Stomach (tissue), 9 donors: ENCODE results near the gene HSD17B12. TPM values are rescaled to one million over a fixed set of nuclear protein-coding genes. Genes with fewer than 3 reads are reported as not detected.
A peak's percentile ranks its signal among the peaks of the same experiment; 100 is the strongest.

Source experiments
- DNase-seq, 2 donors: peaks; one replicate each; pipeline versions ENCODE4 v3.0.0 to v3.0.0-alpha.2; 2013 to 2019
- H3K27ac ChIP-seq, 5 donors: fragments of 200-600 bp in 4 of 5; sonication (generic) in 4 of 5; one replicate each; pipeline ENCODE4 v1.5.1; 2013 to 2019; ENCODE audit warnings: mild to moderate bottlenecking in 1 of 5, moderate library complexity in 1 of 5
- H3K27me3 ChIP-seq, 3 donors: fragments of 200-600 bp; sonication (generic); one replicate each; pipeline ENCODE4 v1.5.1; 2017 to 2019; ENCODE audit warnings: mixed run types in 1 of 3
- H3K36me3 ChIP-seq, 4 donors: fragments of 200-600 bp; sonication (generic); 1 replicate in 3 of 4; 2 replicates in 1 of 4; pipeline ENCODE4 v1.5.1; 2016 to 2019
- H3K4me1 ChIP-seq, 4 donors: fragments of 200-600 bp; sonication (generic); one replicate each; pipeline ENCODE4 v1.5.1; 2016 to 2019
- H3K4me3 ChIP-seq, 4 donors: fragments of 200-600 bp; sonication (generic) in 3 of 4; one replicate each; pipeline ENCODE4 v1.5.1; 2016 to 2019; ENCODE audit warnings: mild to moderate bottlenecking in 1 of 4
- H3K9me3 ChIP-seq, 4 donors: fragments of 200-600 bp; sonication (generic); one replicate each; pipeline ENCODE4 v1.5.1; 2016 to 2019
- EP300 ChIP-seq: sonication (generic); formaldehyde crosslinking; IDR thresholded peaks from one replicate; pipeline ENCODE4 v1.6.1; 2017; ENCODE audit warnings: antibody characterized with exemption
- POLR2A ChIP-seq, 4 donors: fragments of 450-650 bp; IDR thresholded peaks; one replicate each; pipeline ENCODE4 v1.6.1; 2016; ENCODE audit warnings: antibody characterized with exemption in 4 of 4, control low read depth in 2 of 4, mild to moderate bottlenecking in 1 of 4, moderate library complexity in 1 of 4
- POLR2AphosphoS5 ChIP-seq, 3 donors: sonication (generic); formaldehyde crosslinking; IDR thresholded peaks; one replicate each; pipeline ENCODE4 v1.6.1; 2016; ENCODE audit warnings: antibody characterized with exemption in 3 of 3
- WGBS, 5 donors: extraction: QIAGEN DNeasy Blood & Tissue Kit in 3 of 5; methylation state at CpG; one replicate each; pipeline versions ENCODE4 v1.1.5 to v1.1.7; 2013 to 2018; 5-methylcytosine and 5-hydroxymethylcytosine counted together
- intact Hi-C: fragments of 100-400 bp; cut with DNase I; formaldehyde crosslinking; loops from one replicate; pipeline ENCODE4 v1.15.1; 2023; ENCODE audit warnings: low total_unique reads
- polyA plus RNA-seq, 3 donors: library from polyadenylated mRNA; stranded (reverse); fragments of 200-250 nt; gene quantifications; one replicate each; pipeline ENCODE4 v1.2.3, GENCODE V29; 2013
- total RNA-seq, 5 donors: library from RNA; depleted of rRNA; stranded (reverse); fragments of >200 nt; gene quantifications; one replicate each; pipeline versions ENCODE4 v1.1.0 to v1.2.3, GENCODE V29; 2014 to 2016
- TF ChIP-seq, protein P1 (sequence below), 7 experiments: fragments of 450-650 bp in 4 of 7; fragments of 200-600 bp in 3 of 7; sonication (generic) in 3 of 7; IDR thresholded peaks; one replicate each; pipeline ENCODE4 v1.5.1; 2016 to 2019; ENCODE audit warnings: antibody characterized with exemption in 7 of 7, control low read depth in 2 of 7, mild to moderate bottlenecking in 1 of 7
- donor health status: healthy with polysubstance abuse.
- donor health status: Bipolar disorder and iron deficiency.
- donor health status: healthy.

Gene HSD17B12
- total and polyA plus RNA-seq, 8 donors, result 25.8 to 169 (median 52.4) TPM

DNA sequence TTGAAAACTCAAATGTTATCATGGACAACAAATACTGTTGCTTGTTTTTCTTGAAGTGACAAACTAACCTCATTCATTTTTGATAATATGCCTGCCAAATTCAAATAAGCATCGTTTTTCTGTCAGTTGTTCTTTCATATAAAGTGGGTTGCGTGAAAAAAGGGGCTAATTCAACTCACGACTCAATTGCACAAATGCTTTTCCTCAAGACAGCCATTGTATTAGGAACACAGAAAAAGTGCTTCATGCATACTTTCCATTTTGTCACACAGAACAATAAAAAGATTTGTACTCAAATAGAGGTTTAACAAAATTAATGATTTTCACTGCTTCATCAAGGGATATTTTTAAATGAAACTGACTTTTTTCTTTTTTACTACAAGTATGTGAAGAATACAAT lies 105.5 kb downstream of the HSD17B12 start:
- no peak overlapping the region for H3K4me3 ChIP-seq
- DNase-seq, result no peak
- H3K27ac ChIP-seq, result no peak overlapping the region
- peaks cover 0 to 8% (median 7%) of the 10 kb centered on the region in 4 donors for H3K36me3 ChIP-seq
- 78 to 86% (median 85%) methylated on average over 3 of the region's 3 CpGs for whole genome bisulfite sequencing, 5 donors
- no peak for TF ChIP-seq POLR2AphosphoS5 (IDR thresholded peaks at IDR 0.05)
- no peaks in the 10 kb centered on the region for H3K4me1 ChIP-seq
- no peaks in the 10 kb centered on the region for H3K27me3 ChIP-seq
- intact Hi-C loops, result no loop called here
- H3K9me3 ChIP-seq, result peaks cover 4 to 27% (median 18%) of the 10 kb centered on the region in 4 donors

DNA sequence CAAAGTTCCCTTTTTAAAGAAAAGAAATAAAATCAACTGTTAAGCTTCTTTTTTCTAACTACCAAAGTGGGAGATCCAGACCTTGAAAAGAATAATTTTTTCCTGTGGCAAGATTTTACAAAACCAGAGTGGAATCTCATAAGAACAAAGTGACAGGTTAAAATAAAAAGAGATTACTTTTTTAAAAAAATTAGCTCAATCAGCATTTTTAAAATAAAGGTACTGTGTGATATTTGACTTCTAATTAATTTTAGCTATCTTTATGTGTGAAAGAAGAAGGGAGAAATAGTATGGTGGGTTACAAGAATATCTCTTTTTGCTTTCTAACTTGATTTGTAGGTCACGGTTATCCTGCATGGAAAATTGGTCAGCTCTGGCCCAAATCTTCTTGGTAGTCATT lies 107.3 kb downstream of the HSD17B12 start:
- Histone ChIP-seq H3K27ac (peak overlapping the region in 1 of 5 donors; percentile 47), H3K4me1 (no peaks in the 10 kb centered on the region), H3K27me3 (no peaks in the 10 kb centered on the region), H3K9me3 (peaks cover 4 to 25% (median 17%) of the 10 kb centered on the region in 4 donors), H3K36me3 (peaks cover 0 to 8% (median 7%) of the 10 kb centered on the region in 4 donors), H3K4me3 (no peak overlapping the region)
- TF ChIP-seq POLR2A (IDR thresholded peaks at IDR 0.05), result no peak
- TF ChIP-seq POLR2AphosphoS5 (IDR thresholded peaks at IDR 0.05), result no peak
- TF ChIP-seq, protein P1, sequence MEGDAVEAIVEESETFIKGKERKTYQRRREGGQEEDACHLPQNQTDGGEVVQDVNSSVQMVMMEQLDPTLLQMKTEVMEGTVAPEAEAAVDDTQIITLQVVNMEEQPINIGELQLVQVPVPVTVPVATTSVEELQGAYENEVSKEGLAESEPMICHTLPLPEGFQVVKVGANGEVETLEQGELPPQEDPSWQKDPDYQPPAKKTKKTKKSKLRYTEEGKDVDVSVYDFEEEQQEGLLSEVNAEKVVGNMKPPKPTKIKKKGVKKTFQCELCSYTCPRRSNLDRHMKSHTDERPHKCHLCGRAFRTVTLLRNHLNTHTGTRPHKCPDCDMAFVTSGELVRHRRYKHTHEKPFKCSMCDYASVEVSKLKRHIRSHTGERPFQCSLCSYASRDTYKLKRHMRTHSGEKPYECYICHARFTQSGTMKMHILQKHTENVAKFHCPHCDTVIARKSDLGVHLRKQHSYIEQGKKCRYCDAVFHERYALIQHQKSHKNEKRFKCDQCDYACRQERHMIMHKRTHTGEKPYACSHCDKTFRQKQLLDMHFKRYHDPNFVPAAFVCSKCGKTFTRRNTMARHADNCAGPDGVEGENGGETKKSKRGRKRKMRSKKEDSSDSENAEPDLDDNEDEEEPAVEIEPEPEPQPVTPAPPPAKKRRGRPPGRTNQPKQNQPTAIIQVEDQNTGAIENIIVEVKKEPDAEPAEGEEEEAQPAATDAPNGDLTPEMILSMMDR (IDR thresholded peaks at IDR 0.05), result no peak
- TF ChIP-seq EP300, result no peak
- WGBS, 5 donors, result 88 to 100% (median 94%) methylated on average over 1 of the region's 1 CpG
- intact Hi-C loops, result no loop called here
- DNase-seq, result no peak

DNA sequence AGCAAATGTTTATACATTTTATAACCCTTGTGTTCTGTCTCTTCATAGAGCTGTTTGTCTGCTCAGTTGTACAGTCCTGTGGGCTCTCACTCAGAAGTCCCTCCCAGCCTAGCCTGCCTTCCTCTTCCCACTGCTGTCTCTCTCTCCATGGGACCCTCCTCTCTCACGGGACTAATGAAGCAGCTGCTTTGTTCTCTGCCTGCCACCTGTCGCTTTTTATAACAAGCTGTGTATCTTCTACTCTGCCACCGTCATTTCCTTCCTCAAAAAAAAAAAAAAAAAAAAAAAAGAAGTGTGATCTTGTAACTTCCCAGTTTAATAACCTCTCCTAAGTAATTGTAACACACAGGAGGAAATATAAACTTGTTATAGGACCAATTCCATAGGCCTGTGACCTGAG lies 107.9 kb downstream of the HSD17B12 start:
- H3K4me3 ChIP-seq, result no peak overlapping the region
- no peaks in the 10 kb centered on the region for H3K27me3 ChIP-seq
- peaks cover 4 to 20% (median 14%) of the 10 kb centered on the region in 4 donors for H3K9me3 ChIP-seq
- peaks cover 0 to 8% (median 6%) of the 10 kb centered on the region in 4 donors for H3K36me3 ChIP-seq
- TF ChIP-seq, protein P1 (IDR thresholded peaks at IDR 0.05), result no peak
- TF ChIP-seq POLR2A (IDR thresholded peaks at IDR 0.05), result no peak
- no peak for TF ChIP-seq POLR2AphosphoS5 (IDR thresholded peaks at IDR 0.05)
- TF ChIP-seq EP300, result no peak
- intact Hi-C loops, result no loop called here
- 59 to 81% (median 63%) methylated on average over 3 of the region's 3 CpGs for WGBS, 5 donors
- H3K4me1 ChIP-seq, result no peaks in the 10 kb centered on the region
- H3K27ac ChIP-seq, result peak overlapping the region in 1 of 5 donors; percentile 47
- DNase-seq, result peak in 1 of 2 donors; percentile 34

DNA sequence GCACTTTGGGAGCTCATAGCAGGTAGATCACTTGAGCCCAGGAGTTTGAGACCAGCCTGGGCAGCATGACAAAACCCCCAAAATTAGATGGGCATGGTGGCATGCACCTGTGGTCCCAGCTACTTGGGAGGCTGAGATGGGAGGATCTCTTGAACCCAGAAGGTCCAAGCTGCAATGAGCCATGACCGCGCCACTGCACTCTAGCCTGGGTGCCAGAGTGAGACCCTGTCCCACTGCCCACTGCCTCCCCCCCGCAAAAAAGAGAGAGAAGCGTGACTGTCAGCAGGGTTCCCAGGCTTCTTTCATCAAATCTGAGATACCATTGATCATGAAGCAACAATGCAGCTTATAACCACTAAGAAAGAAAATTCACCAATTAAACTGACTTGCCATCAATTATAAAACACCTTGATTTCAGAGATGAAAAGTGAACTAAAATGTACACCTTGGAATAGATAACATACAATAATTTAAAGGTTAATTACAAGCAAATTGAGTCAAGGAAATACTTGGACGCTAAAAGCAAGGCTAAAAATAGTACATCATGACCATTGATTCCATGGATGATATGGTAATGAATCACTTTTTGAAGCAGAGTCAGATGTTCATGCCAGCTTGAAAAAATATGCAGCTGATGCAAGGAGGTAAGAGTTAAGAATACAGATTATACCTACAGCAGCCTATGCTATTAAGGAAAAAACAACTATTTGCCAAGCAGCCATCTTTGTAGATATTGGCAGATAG lies 109.3 kb downstream of the HSD17B12 start:
- DNase-seq, result no peak
- Histone ChIP-seq H3K4me3 (no peak overlapping the region), H3K27me3 (no peaks in the 10 kb centered on the region), H3K9me3 (peaks cover 0 to 6% (median 2%) of the 10 kb centered on the region in 4 donors), H3K4me1 (no peaks in the 10 kb centered on the region), H3K27ac (no peak overlapping the region), H3K36me3 (peaks cover 0 to 7% (median 3%) of the 10 kb centered on the region in 4 donors)
- 83 to 90% (median 85%) methylated on average over 5 of the region's 5 CpGs for WGBS, 5 donors
- intact Hi-C loops, result no loop called here
- TF ChIP-seq POLR2A (IDR thresholded peaks at IDR 0.05) (no peak), EP300 (no peak), POLR2AphosphoS5 (IDR thresholded peaks at IDR 0.05) (no peak)
- TF ChIP-seq, protein P1 (IDR thresholded peaks at IDR 0.05), result no peak

DNA sequence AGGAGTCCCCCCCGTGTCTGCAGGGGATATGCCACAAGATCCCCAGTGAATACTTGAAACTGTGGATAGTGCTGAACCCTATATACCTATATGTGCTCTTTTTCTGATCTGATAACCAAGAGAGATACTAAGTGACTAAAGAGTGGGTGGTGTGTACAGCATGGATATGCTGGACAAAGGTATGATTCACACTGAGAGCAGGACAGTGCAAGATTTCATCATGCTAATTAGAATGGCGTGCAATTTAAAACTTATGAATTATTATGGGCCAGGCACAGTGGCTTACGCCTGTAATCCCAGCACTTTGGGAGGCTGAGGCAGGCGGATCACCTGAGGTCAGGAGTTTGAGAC lies 109.9 kb downstream of the HSD17B12 start:
- H3K4me1 ChIP-seq, result no peaks in the 10 kb centered on the region
- H3K36me3 ChIP-seq, result peaks cover 0 to 11% (median 7%) of the 10 kb centered on the region in 4 donors
- no peak for DNase-seq
- no peak for TF ChIP-seq POLR2AphosphoS5 (IDR thresholded peaks at IDR 0.05)
- no peak for TF ChIP-seq EP300
- TF ChIP-seq POLR2A (IDR thresholded peaks at IDR 0.05), result no peak
- TF ChIP-seq, protein P1 (IDR thresholded peaks at IDR 0.05), result no peak
- intact Hi-C loops, result no loop called here
- WGBS, 5 donors, result 82 to 96% (median 90%) methylated on average over 4 of the region's 4 CpGs
- peaks cover 0 to under 1% (median 0%) of the 10 kb centered on the region in 4 donors for H3K9me3 ChIP-seq
- no peak overlapping the region for H3K27ac ChIP-seq
- H3K4me3 ChIP-seq, result no peak overlapping the region
- H3K27me3 ChIP-seq, result no peaks in the 10 kb centered on the region
